HEK293T (cell line): Measurements from ENCODE around the gene GJB5.
"Not testable (repeated sequence)": the region's sequence is repeated elsewhere in the genome, so short reads cannot be mapped to it uniquely, and the experiment has no call there.

Source experiments
- CTCF ChIA-PET: fragments of 350-600 bp; formaldehyde crosslinking; extraction: SDS; loops from one replicate; lab custom pipeline; 2021; ENCODE audit warnings: antibody characterized with exemption, inconsistent platforms; lab: Yijun Ruan, JAX
- POLR2A ChIA-PET: fragments of 350-600 bp; formaldehyde crosslinking; extraction: SDS; loops from one replicate; lab custom pipeline; 2020; ENCODE audit warnings: antibody characterized with exemption, inconsistent platforms; lab: Yijun Ruan, JAX
- DNase-seq: peaks from one replicate; pipeline ENCODE4 v3.0.0; 2012; ENCODE audit warnings: mixed read lengths; ENCODE audit errors: extremely low spot score
- ARNT ChIP-seq: fragments of 450-650 bp; IDR thresholded peaks from 2 replicates; pipeline ENCODE4 v1.6.1; 2017; ENCODE audit warnings: mild to moderate bottlenecking
- BHLHE40 ChIP-seq: fragments of 450-650 bp; IDR thresholded peaks from 2 replicates; pipeline ENCODE4 v1.6.1; 2016; ENCODE audit warnings: mild to moderate bottlenecking, moderate library complexity, borderline replicate concordance
- CTBP1 ChIP-seq: fragments of 450-650 bp; IDR thresholded peaks from 2 replicates; pipeline ENCODE4 v1.6.1; 2016; ENCODE audit warnings: borderline replicate concordance
- ELF4 ChIP-seq: fragments of 450-650 bp; IDR thresholded peaks from 2 replicates; pipeline ENCODE4 v1.6.1; 2017; ENCODE audit warnings: antibody characterized with exemption
- FOXA1 ChIP-seq: fragments of 450-650 bp; IDR thresholded peaks from 2 replicates; pipeline ENCODE4 v1.6.1; 2016; ENCODE audit warnings: mild to moderate bottlenecking
- FOXK2 ChIP-seq: fragments of 450-650 bp; IDR thresholded peaks from 2 replicates; pipeline ENCODE4 v1.6.1; 2016; ENCODE audit warnings: mild to moderate bottlenecking
- FOXM1 ChIP-seq: fragments of 450-650 bp; IDR thresholded peaks from 2 replicates; pipeline ENCODE4 v1.6.1; 2017; ENCODE audit warnings: mild to moderate bottlenecking, borderline replicate concordance
- HDGF ChIP-seq: fragments of 450-650 bp; IDR thresholded peaks from 2 replicates; pipeline ENCODE4 v1.6.1; 2017; ENCODE audit warnings: antibody characterized with exemption, borderline replicate concordance
- L3MBTL2 ChIP-seq: fragments of 450-650 bp; conservative IDR thresholded peaks from 2 replicates; pipeline ENCODE4 v1.6.1; 2016; ENCODE audit warnings: mild to moderate bottlenecking
- LEF1 ChIP-seq: fragments of 450-650 bp; IDR thresholded peaks from 2 replicates; pipeline ENCODE4 v1.6.1; 2017; ENCODE audit warnings: mild to moderate bottlenecking, borderline replicate concordance
- NFRKB ChIP-seq: fragments of 450-650 bp; IDR thresholded peaks from 2 replicates; pipeline ENCODE4 v1.6.1; 2016; ENCODE audit warnings: mild to moderate bottlenecking, moderate library complexity
- PKNOX1 ChIP-seq: fragments of 450-650 bp; IDR thresholded peaks from 2 replicates; pipeline ENCODE4 v1.6.1; 2016
- SP1 ChIP-seq: fragments of 450-650 bp; IDR thresholded peaks from 2 replicates; pipeline ENCODE4 v1.6.1; 2017
- SUZ12 ChIP-seq: fragments of 450-650 bp; IDR thresholded peaks from 2 replicates; pipeline ENCODE4 v1.6.1; 2016; ENCODE audit warnings: mild to moderate bottlenecking
- TARDBP ChIP-seq: fragments of 450-650 bp; IDR thresholded peaks from 2 replicates; pipeline ENCODE4 v1.6.1; 2016
- ZNF384 ChIP-seq: fragments of 450-650 bp; IDR thresholded peaks from 2 replicates; pipeline ENCODE4 v1.6.1; 2016

GJB5 gene

DNA sequence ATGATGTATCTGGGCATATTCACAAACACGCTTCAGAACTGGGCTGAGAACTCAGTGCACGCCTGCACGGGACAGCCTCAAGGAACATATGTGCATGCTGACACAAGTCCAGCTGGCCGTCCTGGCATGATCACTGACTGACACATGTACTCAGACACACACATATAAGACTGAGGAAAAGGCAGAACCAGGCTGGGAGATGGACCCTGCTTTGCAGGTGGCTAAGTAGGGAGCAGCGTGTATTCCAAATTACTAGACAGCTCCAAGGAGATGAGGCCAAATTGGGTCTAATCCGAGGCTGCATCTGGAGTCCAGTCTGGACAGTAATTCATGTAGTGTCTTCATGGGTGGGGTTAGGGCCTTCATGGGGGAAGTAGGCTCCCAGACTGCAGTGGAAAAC lies 41.4 kb upstream of the GJB5 start:
- ChIA-PET CTCF (no interaction called here), POLR2A (no interaction called here)
- TF ChIP-seq FOXK2 = no peak
- no peak for TF ChIP-seq PKNOX1
- no peak for TF ChIP-seq TARDBP
- no peak for TF ChIP-seq FOXA1
- TF ChIP-seq LEF1 = no peak
- no peak for TF ChIP-seq SP1
- no peak for DNase-seq

DNA sequence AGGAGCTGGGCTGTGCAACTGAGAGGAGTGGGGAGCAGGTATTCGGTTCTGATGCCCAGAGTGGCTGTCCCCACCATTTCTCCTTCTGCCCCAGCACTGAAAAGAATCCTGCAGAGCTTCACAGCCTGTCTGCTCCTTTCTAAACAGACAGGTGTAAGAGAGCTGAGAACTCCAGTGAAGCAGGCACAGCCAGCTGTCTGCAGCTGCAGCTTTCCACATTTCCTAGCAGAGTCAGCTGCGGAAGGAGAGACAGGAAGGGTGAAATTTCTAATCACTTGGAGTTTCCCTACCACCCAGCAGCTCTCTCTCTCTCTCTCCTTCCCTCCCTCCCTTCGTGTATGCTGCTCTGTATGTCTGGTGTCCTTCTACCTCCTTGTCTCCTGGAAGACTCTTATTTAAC lies 40.5 kb upstream of the GJB5 start:
- CTCF ChIA-PET = interaction anchor here (1.5 kb wide), 1 partner anchor 28 kb away, joined by 5 read pairs; no protein-coding TSS in a partner anchor

GRCh38 chr1:34715139-34715538 lies 39.7 kb upstream of the GJB5 start:
- POLR2A ChIA-PET = no interaction called here

More for the DNA sequence above, 40.5 kb upstream of the GJB5 start:
- no peak for DNase-seq
- POLR2A ChIA-PET = interaction anchor here (1.3 kb wide), 1 partner anchor 9 kb away, joined by 3 read pairs; no protein-coding TSS in a partner anchor
- TF ChIP-seq ARNT (no peak), HDGF (no peak), L3MBTL2 (no peak), FOXM1 (no peak), BHLHE40 (no peak), SUZ12 (no peak), LEF1 (no peak), TARDBP (no peak)

GRCh38 chr1:34721241-34721640 lies 33.6 kb upstream of the GJB5 start:
- POLR2A ChIA-PET = no interaction called here
- TF ChIP-seq FOXA1 = no peak
- no peak for TF ChIP-seq BHLHE40
- no peak for TF ChIP-seq SP1
- TF ChIP-seq HDGF = no peak
- DNase-seq = no peak
- CTCF ChIA-PET = no interaction called here

More at GRCh38 chr1:34715139-34715538, 39.7 kb upstream of the GJB5 start:
- no peak for DNase-seq
- CTCF ChIA-PET = interaction anchor here (1.5 kb wide), 1 partner anchor 27 kb away, joined by 5 read pairs; no protein-coding TSS in a partner anchor
- no peak for TF ChIP-seq FOXA1
- no peak for TF ChIP-seq FOXM1
- TF ChIP-seq FOXK2 = no peak
- no peak for TF ChIP-seq CTBP1
- no peak for TF ChIP-seq TARDBP
- TF ChIP-seq L3MBTL2 = no peak
- TF ChIP-seq ZNF384 = no peak
- no peak for TF ChIP-seq LEF1

DNA sequence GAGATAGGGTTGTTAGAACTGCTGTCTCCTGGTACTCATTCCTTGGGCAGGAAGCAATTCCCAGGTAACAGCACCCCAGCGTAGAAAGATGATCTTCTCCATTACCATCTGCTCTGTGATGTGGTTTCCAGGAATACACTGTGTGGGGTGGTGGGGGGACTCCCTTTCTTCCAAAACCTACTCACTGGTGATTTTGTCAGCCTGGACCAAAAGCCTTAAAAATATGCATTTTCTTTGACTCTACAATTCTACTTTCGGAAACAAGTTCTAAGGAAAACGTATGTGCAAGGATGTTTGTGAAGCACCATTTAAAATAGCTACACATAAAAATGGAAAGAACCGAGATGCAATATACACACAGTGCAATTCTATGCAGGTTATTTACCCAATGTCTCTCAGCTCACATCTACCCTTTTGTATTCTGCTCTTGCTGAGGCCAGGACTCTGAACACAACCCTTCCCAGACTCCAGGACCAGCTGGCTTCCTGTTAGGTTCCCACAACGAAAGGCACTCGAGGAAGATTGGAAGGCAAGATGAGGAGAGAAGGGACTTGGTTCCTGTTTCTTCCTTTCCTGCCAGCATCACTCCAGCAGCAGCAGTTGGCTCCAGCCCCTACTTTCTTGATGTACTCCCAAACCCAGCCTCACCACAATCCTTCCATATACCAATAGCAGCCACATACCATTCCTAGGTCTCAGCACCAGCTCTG lies 33.0 kb upstream of the GJB5 start:
- DNase-seq = no peak
- TF ChIP-seq BHLHE40 (no peak), ELF4 (no peak), PKNOX1 (no peak), HDGF (no peak), FOXA1 (no peak), TARDBP (no peak), L3MBTL2 (no peak), SUZ12 (no peak), ZNF384 (no peak), FOXK2 (no peak), CTBP1 (no peak), ARNT (no peak), NFRKB (no peak), LEF1 (no peak), FOXM1 (no peak), SP1 (no peak)
- CTCF ChIA-PET = no interaction called here
- POLR2A ChIA-PET = no interaction called here

DNA sequence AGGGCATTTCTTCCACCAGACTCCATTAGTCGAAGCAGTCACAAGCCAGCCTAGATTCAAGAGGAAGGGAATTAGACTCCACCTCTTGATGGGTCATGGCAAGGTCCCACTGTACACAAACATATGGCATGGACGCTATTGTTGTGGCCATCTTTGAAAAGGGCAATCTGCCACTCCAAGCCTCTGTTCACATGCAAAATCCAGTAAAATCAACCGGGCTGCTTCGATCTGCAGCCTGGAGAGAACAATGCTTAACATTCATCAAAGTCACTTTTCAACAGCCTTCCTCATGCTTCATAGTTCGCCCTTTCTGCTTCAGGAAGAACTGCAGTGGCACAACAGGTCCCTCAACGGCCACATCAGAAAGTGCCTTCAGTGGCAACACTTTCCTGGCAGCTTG lies 28.0 kb upstream of the GJB5 start:
- DNase-seq = no peak
- TF ChIP-seq FOXK2 (no peak), ZNF384 (no peak), L3MBTL2 (no peak), LEF1 (no peak), HDGF (no peak), PKNOX1 (no peak), SP1 (no peak), FOXA1 (no peak), ELF4 (no peak)
- CTCF ChIA-PET = interaction anchor here (2.4 kb wide), 1 partner anchor 16 kb away, joined by 7 read pairs; no protein-coding TSS in a partner anchor
- POLR2A ChIA-PET = no interaction called here

DNA sequence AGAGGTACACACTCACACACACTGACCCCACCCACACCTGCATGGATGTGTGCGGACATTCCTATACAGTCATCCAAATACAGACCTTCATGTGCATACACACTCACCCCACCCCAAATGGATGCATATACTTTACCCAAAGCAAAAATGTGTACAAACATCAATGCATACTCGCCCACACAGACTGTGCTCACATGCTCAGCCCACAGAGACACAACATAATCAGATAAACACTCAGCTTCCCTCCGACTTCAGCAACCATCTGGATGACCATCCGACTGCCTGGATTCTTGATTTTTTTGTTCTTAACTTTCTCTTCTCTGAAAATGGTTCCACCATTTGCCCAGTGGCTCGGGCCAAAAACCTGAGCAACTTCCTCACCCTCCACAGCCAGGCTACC lies 24.4 kb upstream of the GJB5 start:
- no peak for DNase-seq
- CTCF ChIA-PET = no interaction called here
- TF ChIP-seq SP1 (no peak), PKNOX1 (no peak), CTBP1 (no peak), L3MBTL2 (no peak), BHLHE40 (no peak), TARDBP (no peak), SUZ12 (no peak)
- POLR2A ChIA-PET = no interaction called here

GRCh38 chr1:34732831-34733230 lies 22.0 kb upstream of the GJB5 start:
- DNase-seq, POLR2A ChIA-PET: not testable (repeated sequence)
- CTCF ChIA-PET = interaction anchor here (1.2 kb wide), 1 partner anchor 10 kb away, joined by 3 read pairs; no protein-coding TSS in a partner anchor
